Measurements from ENCODE around the gene TRAF5.

- no peak for TF ChIP-seq CTCF (conservative IDR thresholded peaks at IDR 0.05 in 1 of 2, IDR thresholded peaks at IDR 0.05 in 1 of 2; ENCODE audit: extremely low read depth in 1 of 2, insufficient read depth in 1 of 2, low read depth in 1 of 2, low read length in 2 of 2)
- no peak for TF ChIP-seq EZH2 (IDR thresholded peaks at IDR 0.05; ENCODE audit: borderline replicate concordance, low read length)
These were observed 21.6 kb upstream of the TRAF5 start for GRCh38 chr1:211305044-211305443.
